Measurements from ENCODE around the gene PTCD2. TPM values are rescaled to one million over a fixed set of nuclear protein-coding genes. Genes with fewer than 3 reads are reported as not detected.
A peak's percentile ranks its signal among the peaks of the same experiment; 100 is the strongest.
"Not testable (repeated sequence)": the region's sequence is repeated elsewhere in the genome, so short reads cannot be mapped to it uniquely, and the experiment has no call there.

The PTCD2 gene
- polyA plus RNA-seq, 3 donors from 2014 or later, result 2.9 to 7.8 (median 4.0) TPM

- H3K27ac Mint-ChIP-seq, result peak overlapping the region in 2 of 6 donors; percentile 5 to 58
- no peaks in the 10 kb centered on the region for H3K9me3 Mint-ChIP-seq
- H3K36me3 Mint-ChIP-seq, result peaks cover 0 to 4% (median 0%) of the 10 kb centered on the region in 3 donors
- H3K4me1 Mint-ChIP-seq, result peaks cover 59 to 75% of the 10 kb centered on the region in 2 donors
- peaks cover 0 to 5% (median 4%) of the 10 kb centered on the region in 3 donors for H3K27me3 Mint-ChIP-seq (ENCODE audit: low read depth in 3 of 3)
- no peak overlapping the region for H3K4me3 Mint-ChIP-seq
- no peak for DNase-seq
Measured at GRCh38 chr5:72302171-72302570, 18.0 kb upstream of the PTCD2 start.

GRCh38 chr5:72305194-72306142 is 14.7 kb upstream of the PTCD2 start:
- Mint-ChIP-seq H3K27ac (peak overlapping the region; percentile 59 to 82 (median 70)), H3K9me3 (no peaks in the 10 kb centered on the region), H3K4me3 (peak overlapping the region in 4 of 5 donors; percentile 2 to 39 (median 26)), H3K27me3 (ENCODE audit: low read depth in 3 of 3) (peaks cover 7 to 14% (median 7%) of the 10 kb centered on the region in 3 donors), H3K36me3 (peaks cover 0 to 6% (median 5%) of the 10 kb centered on the region in 3 donors), H3K4me1 (peaks cover 44 to 65% of the 10 kb centered on the region in 2 donors)
- no peak for DNase-seq

GRCh38 chr5:72307573-72307967 is 12.6 kb upstream of the PTCD2 start:
- Mint-ChIP-seq H3K4me3 (peak overlapping the region; percentile 90 to 93 (median 92)), H3K27me3 (ENCODE audit: low read depth in 3 of 3) (peaks cover 6 to 14% (median 7%) of the 10 kb centered on the region in 3 donors), H3K9me3 (no peaks in the 10 kb centered on the region), H3K36me3 (peaks cover 8 to 19% (median 11%) of the 10 kb centered on the region in 3 donors), H3K4me1 (peaks cover 37 to 58% of the 10 kb centered on the region in 2 donors), H3K27ac (peak overlapping the region; percentile 86 to 96 (median 95))
- DNase-seq, result peak in 1 of 3 donors; percentile 13

GRCh38 chr5:72307968-72308852 is 12.0 kb upstream of the PTCD2 start:
- Mint-ChIP-seq H3K9me3 (no peaks in the 10 kb centered on the region), H3K4me3 (peak overlapping the region; percentile 90 to 93 (median 92)), H3K27ac (peak overlapping the region; percentile 86 to 96 (median 95)), H3K4me1 (peaks cover 35 to 52% of the 10 kb centered on the region in 2 donors), H3K36me3 (peaks cover 9 to 23% (median 11%) of the 10 kb centered on the region in 3 donors), H3K27me3 (ENCODE audit: low read depth in 3 of 3) (peaks cover 6 to 14% (median 7%) of the 10 kb centered on the region in 3 donors)
- peak; percentile 97 for DNase-seq

- Mint-ChIP-seq H3K27ac (peak overlapping the region; percentile 86 to 96 (median 95)), H3K4me1 (peaks cover 29 to 46% of the 10 kb centered on the region in 2 donors), H3K9me3 (no peaks in the 10 kb centered on the region), H3K4me3 (peak overlapping the region; percentile 90 to 93 (median 92)), H3K27me3 (ENCODE audit: low read depth in 3 of 3) (peaks cover 6 to 14% (median 7%) of the 10 kb centered on the region in 3 donors), H3K36me3 (peaks cover 9 to 26% (median 11%) of the 10 kb centered on the region in 3 donors)
- DNase-seq, result no peak
Measured at GRCh38 chr5:72308853-72309191, 11.4 kb upstream of the PTCD2 start.

GRCh38 chr5:72313141-72313540 is 7.0 kb upstream of the PTCD2 start:
- DNase-seq, result no peak
- Mint-ChIP-seq H3K9me3 (no peaks in the 10 kb centered on the region), H3K4me1 (peaks cover 3 to 23% of the 10 kb centered on the region in 2 donors), H3K27ac (no peak overlapping the region), H3K27me3 (ENCODE audit: low read depth in 3 of 3) (peaks cover 5 to 6% (median 5%) of the 10 kb centered on the region in 3 donors), H3K4me3 (no peak overlapping the region), H3K36me3 (peaks cover 9 to 35% (median 14%) of the 10 kb centered on the region in 3 donors)

GRCh38 chr5:72314571-72315172 is 5.5 kb upstream of the PTCD2 start:
- Mint-ChIP-seq H3K27ac (no peak overlapping the region), H3K4me1 (peaks cover 11 to 23% of the 10 kb centered on the region in 2 donors), H3K4me3 (no peak overlapping the region), H3K9me3 (no peaks in the 10 kb centered on the region), H3K36me3 (peaks cover 9 to 34% (median 14%) of the 10 kb centered on the region in 3 donors), H3K27me3 (ENCODE audit: low read depth in 3 of 3) (peaks cover 2 to 7% (median 2%) of the 10 kb centered on the region in 3 donors)
- no peak for DNase-seq

- not testable (repeated sequence) for DNase-seq, H3K9me3 Mint-ChIP-seq
- H3K4me3 Mint-ChIP-seq, result peak overlapping the region; percentile 91 to 99 (median 98)
- H3K27ac Mint-ChIP-seq, result peak overlapping the region; percentile 83 to 95 (median 91)
- H3K27me3 Mint-ChIP-seq (ENCODE audit: low read depth in 3 of 3), result peaks cover 2 to 11% (median 2%) of the 10 kb centered on the region in 3 donors
- H3K4me1 Mint-ChIP-seq, result peaks cover 21 to 30% of the 10 kb centered on the region in 2 donors
- H3K36me3 Mint-ChIP-seq, result peaks cover 11 to 23% (median 13%) of the 10 kb centered on the region in 3 donors
Measured at GRCh38 chr5:72319435-72319975, 668 bp upstream of the PTCD2 start.

- peaks cover 9 to 10% of the 10 kb centered on the region in 2 donors for H3K4me1 Mint-ChIP-seq
- peaks cover 11 to 39% (median 38%) of the 10 kb centered on the region in 3 donors for H3K36me3 Mint-ChIP-seq
- no peak overlapping the region for H3K4me3 Mint-ChIP-seq
- no peak for DNase-seq
- H3K9me3 Mint-ChIP-seq, result no peaks in the 10 kb centered on the region
- peaks cover 0 to 5% (median 0%) of the 10 kb centered on the region in 3 donors for H3K27me3 Mint-ChIP-seq (ENCODE audit: low read depth in 3 of 3)
- H3K27ac Mint-ChIP-seq, result no peak overlapping the region
Measured at GRCh38 chr5:72324189-72324825, 4.1 kb downstream of the PTCD2 start.

- peaks cover 15 to 49% (median 49%) of the 10 kb centered on the region in 3 donors for H3K36me3 Mint-ChIP-seq
- no peak overlapping the region for H3K27ac Mint-ChIP-seq
- H3K4me3 Mint-ChIP-seq, result no peak overlapping the region
- H3K27me3 Mint-ChIP-seq (ENCODE audit: low read depth in 3 of 3), result no peaks in the 10 kb centered on the region
- no peak for DNase-seq
- H3K4me1 Mint-ChIP-seq, result peaks cover 0 to 3% of the 10 kb centered on the region in 2 donors
- H3K9me3 Mint-ChIP-seq, result no peaks in the 10 kb centered on the region
Measured at GRCh38 chr5:72325566-72326305, 5.6 kb downstream of the PTCD2 start.

GRCh38 chr5:72326306-72326649 is 6.1 kb downstream of the PTCD2 start:
- no peak overlapping the region for H3K4me3 Mint-ChIP-seq
- no peaks in the 10 kb centered on the region for H3K27me3 Mint-ChIP-seq (ENCODE audit: low read depth in 3 of 3)
- H3K9me3 Mint-ChIP-seq, result no peaks in the 10 kb centered on the region
- H3K4me1 Mint-ChIP-seq, result no peaks in the 10 kb centered on the region
- H3K27ac Mint-ChIP-seq, result no peak overlapping the region
- H3K36me3 Mint-ChIP-seq, result peaks cover 15 to 55% (median 54%) of the 10 kb centered on the region in 3 donors
- no peak for DNase-seq

GRCh38 chr5:72328172-72328571 is 8.0 kb downstream of the PTCD2 start:
- H3K4me3 Mint-ChIP-seq, result no peak overlapping the region
- no peaks in the 10 kb centered on the region for H3K4me1 Mint-ChIP-seq
- DNase-seq, result no peak
- no peak overlapping the region for H3K27ac Mint-ChIP-seq
- H3K9me3 Mint-ChIP-seq, result no peaks in the 10 kb centered on the region
- peaks cover 15 to 65% (median 57%) of the 10 kb centered on the region in 3 donors for H3K36me3 Mint-ChIP-seq
- no peaks in the 10 kb centered on the region for H3K27me3 Mint-ChIP-seq (ENCODE audit: low read depth in 3 of 3)

Measured in immature natural killer cell (primary cell).